H1 (cell line): ENCODE results near the gene TSTD2.

Source experiments
- ASH2L ChIP-seq: fragments of 200-600, 300-600 bp; sonication (generic); IDR thresholded peaks from one replicate; pipeline ENCODE4 v1.7.1; 2017; ENCODE audit warnings: low read length
- CHD2 ChIP-seq: IDR thresholded peaks from 2 replicates; pipeline ENCODE4 v1.6.1; 2012; ENCODE audit warnings: low read length, improper control_type of control experiment
- CTCF ChIP-seq, 3 experiments: IDR thresholded peaks; 1 replicate in 2 of 3; 2 replicates in 1 of 3; pipeline versions ENCODE4 v1.5.1 to v1.6.1; 2011; ENCODE audit warnings: low read length in 3 of 3, mild to moderate bottlenecking in 3 of 3, inconsistent platforms in 2 of 3, low read depth in 1 of 3, moderate library complexity in 1 of 3; ENCODE audit not compliant: insufficient read depth in 1 of 3; ENCODE audit errors: control extremely low read depth in 1 of 3
- FOSL1 ChIP-seq: IDR thresholded peaks from 2 replicates; pipeline ENCODE4 v1.6.1; 2011; ENCODE audit warnings: mild to moderate bottlenecking, low read depth, low read length, moderate library complexity; ENCODE audit not compliant: insufficient read depth
- HDAC6 ChIP-seq: IDR thresholded peaks from one replicate; pipeline ENCODE4 v1.7.1; 2012; ENCODE audit warnings: low read depth, mild to moderate bottlenecking, inconsistent platforms, low read length, moderate library complexity
- POLR2A ChIP-seq, 2 experiments: IDR thresholded peaks; 1 replicate in 1 of 2; 2 replicates in 1 of 2; pipeline ENCODE4 v1.6.1; 2011; ENCODE audit warnings: low read depth in 2 of 2, low read length in 2 of 2, mild to moderate bottlenecking in 2 of 2; ENCODE audit errors: control extremely low read depth in 1 of 2
- POLR2AphosphoS5 ChIP-seq: IDR thresholded peaks from 2 replicates; pipeline ENCODE4 v1.6.1; 2011; ENCODE audit warnings: low read depth, low read length

- TF ChIP-seq POLR2A (IDR thresholded peaks at IDR 0.05; ENCODE audit: control extremely low read depth in 1 of 2, low read depth in 2 of 2, low read length in 2 of 2): no peak
- TF ChIP-seq ASH2L: no peak
- no peak for TF ChIP-seq FOSL1
- no peak for TF ChIP-seq CTCF (IDR thresholded peaks at IDR 0.05; ENCODE audit: control extremely low read depth in 1 of 3, insufficient read depth in 1 of 3, low read depth in 1 of 3, low read length in 3 of 3)
- no peak for TF ChIP-seq POLR2AphosphoS5
- TF ChIP-seq CHD2: no peak
- TF ChIP-seq HDAC6: no peak
These were observed 67.9 kb downstream of the TSTD2 start for GRCh38 chr9:97565262-97565661.
